ENCODE measurements around the gene RAB13. TPM values are rescaled to one million over a fixed set of nuclear protein-coding genes. Genes with fewer than 3 reads are reported as not detected.

Gene RAB13
- total RNA-seq, 4 donors from 2014 or later: 40.1 to 97.9 (median 64.1) TPM

DNA sequence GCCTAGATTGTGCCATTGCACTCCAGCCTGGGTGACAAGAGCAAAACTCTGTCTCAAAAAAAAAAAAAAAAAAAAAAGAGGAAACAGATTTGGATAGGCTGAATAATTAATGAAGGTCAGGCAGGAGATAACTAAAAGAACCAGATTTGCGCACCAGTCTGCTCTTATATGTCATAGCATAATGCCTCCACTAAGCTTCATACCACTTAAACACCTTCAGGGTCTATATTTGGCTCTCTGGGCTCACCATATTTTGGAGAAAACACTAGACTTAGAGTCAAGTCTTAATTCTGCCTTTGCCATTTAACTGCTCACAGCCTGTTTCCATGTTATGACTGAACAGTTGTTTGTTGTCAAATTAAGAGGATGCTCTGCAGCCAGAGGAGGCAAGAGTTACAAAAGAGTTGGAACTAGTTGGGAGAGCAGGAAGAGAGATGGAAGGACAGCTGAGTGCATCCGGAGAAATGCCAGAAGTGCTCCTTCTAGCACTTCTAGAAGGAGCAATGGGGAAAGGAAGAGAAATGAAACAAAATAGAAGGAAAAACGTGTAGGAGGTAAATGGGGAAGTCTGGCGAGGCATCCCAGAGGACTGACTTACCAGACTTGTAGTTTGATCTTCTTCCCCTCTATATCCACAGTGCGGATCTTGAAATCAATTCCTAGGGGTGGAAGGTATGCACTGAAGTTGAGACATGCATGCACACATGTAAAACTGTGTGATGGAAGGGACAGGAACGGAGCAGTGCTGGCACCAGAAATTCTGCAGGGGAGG lies 1.8 kb downstream of the RAB13 start:
- TF ChIP-seq, protein P1, sequence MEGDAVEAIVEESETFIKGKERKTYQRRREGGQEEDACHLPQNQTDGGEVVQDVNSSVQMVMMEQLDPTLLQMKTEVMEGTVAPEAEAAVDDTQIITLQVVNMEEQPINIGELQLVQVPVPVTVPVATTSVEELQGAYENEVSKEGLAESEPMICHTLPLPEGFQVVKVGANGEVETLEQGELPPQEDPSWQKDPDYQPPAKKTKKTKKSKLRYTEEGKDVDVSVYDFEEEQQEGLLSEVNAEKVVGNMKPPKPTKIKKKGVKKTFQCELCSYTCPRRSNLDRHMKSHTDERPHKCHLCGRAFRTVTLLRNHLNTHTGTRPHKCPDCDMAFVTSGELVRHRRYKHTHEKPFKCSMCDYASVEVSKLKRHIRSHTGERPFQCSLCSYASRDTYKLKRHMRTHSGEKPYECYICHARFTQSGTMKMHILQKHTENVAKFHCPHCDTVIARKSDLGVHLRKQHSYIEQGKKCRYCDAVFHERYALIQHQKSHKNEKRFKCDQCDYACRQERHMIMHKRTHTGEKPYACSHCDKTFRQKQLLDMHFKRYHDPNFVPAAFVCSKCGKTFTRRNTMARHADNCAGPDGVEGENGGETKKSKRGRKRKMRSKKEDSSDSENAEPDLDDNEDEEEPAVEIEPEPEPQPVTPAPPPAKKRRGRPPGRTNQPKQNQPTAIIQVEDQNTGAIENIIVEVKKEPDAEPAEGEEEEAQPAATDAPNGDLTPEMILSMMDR (IDR thresholded peaks at IDR 0.05; ENCODE audit: low read depth): no peak

DNA sequence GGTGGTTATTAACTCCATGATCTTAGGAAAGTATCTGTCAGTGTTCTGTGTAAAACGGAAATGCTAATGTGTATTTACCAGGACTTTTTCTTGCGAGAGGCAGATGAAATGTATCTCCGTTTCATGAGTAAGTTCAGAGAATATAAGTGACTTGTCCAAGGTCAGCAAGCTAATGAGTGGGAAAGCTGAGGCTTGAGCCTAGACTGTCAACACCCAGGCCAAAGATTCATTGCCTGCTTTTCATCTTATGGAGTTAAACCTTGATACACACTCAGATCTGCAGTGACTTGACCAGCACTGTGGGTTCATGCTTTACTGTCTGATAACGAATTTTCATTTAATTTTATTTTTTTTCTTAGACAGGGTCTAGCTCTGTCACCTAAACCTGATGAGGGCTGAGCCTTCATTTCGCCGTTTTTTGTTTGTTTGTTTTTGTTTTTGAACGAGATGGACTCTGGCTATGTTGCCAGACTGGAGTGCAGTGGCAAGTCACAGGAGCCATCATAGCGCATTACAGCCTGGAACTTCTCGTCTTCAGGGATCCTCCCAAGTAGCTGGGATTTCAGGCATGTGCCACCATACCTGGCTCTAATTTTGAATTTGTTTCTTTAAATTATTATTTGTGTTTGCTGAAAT lies 7.7 kb downstream of the RAB13 start:
- TF ChIP-seq, protein P1 (IDR thresholded peaks at IDR 0.05; ENCODE audit: low read depth): no peak

DNA sequence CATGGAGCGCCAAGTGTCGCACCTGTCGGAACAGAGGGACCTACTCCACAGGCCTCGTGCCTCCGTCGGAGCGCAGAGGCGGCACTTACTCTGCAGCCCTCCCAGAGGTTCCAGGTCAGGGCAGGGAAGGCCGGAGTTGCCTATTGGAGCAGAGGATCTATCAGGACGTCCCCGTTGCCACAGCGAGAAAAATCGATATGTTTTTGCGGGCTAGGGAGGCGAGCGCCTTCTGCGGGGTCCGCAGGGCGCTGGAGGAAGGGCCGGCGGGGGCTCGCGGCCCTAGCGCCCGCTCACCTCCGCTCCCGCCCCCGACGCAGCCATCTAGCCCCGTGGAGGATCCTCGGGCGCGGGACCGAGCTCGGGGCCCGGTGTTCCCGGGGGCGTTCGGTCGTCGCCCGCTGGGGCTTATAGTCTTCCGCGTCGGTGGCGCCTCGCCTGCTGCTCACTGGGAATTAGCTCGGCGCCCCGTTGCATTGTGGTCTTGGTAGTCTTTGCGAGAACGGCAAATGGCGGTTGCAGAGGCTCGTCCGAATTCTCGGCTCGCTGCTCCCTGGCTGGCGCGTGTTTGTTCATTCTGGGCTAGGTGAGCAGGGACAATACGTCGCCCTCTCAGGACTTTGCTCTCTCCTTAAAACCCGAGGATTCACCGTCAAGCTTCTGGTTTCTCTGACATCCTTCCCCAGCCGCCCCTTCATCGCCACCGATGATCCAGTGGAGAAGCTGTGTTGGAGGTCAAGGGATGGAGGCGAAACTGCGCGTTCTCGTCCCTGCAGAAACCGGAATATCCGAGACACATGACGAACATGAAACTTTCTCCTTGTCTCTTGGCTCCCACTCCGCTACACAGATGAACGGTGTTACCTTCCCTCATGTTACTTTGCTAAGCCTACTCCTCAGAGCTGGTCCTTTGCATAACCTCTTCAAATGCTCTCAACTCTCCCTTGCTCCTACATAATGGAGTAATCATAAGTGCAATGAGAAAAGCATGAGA lies 8.6 kb downstream of the RAB13 start, which contains the start of gene JTB:
Gene JTB, minus strand, starts transcription at position 425 of the 991 bp plus-strand sequence. Its CDS starts 422 bp downstream, at position 3.
- TF ChIP-seq, protein P1 (IDR thresholded peaks at IDR 0.05; ENCODE audit: low read depth): no peak

DNA sequence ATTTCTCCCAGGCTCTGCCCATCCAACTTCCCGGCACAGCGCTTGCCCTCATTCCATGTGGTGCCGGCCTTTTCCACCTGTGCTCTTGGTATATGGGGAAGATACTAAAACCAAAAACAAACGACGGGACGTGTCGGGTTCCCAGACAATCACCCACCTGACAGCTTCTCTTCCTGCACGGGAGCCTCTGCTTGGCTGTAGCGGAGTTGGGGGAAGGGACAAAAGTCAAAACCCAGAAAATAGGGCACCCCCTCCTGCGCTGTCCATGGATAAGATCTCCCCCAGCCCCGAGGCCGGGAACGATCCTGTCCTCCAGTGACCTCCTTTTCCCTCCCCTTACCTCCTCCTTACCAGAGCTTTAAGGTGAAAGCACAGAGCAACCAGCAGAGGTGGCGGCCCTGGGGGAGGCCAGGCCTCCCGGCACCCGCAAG lies 9.3 kb downstream of the RAB13 start:
- TF ChIP-seq, protein P1 (IDR thresholded peaks at IDR 0.05; ENCODE audit: low read depth): no peak

DNA sequence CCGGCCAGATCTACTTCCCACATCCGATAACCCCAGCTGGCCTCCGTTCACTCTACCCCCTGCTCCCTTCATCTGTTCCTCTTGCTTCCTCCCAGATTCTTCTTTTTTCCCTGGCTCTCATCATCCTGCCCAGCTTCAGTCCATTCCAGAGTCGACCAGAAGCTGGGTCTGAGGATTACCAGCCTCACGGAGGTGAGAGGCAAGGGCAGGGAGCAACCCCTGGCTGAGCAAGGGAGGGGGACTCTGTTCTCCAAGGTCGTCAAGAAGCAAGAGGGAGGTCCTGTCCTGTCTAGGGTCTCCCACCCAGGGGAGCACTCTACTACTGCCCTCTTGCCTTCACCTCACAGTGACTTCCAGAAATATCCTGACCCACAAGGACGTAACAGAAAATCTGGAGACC lies 12.6 kb downstream of the RAB13 start:
- TF ChIP-seq, protein P1 (IDR thresholded peaks at IDR 0.05; ENCODE audit: low read depth): no peak

DNA sequence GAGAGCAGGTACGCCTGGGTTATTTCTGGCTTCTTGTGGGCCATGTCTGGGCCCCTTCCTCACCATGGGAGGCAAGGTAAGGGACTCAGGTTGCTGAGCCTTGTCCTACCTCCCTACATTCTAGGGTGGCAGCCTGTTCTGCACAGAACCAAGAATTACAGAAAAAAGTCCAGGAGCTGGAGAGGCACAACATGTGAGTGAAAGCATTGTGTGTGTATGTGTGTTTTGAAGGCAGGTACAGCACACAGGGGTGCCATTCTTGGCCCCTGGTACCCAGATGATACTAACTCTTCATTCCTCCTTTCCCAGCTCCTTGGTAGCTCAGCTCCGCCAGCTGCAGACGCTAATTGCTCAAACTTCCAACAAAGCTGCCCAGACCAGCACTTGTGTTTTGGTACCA lies 13.1 kb downstream of the RAB13 start:
- TF ChIP-seq, protein P1 (IDR thresholded peaks at IDR 0.05; ENCODE audit: low read depth): no peak

Data from subcutaneous adipose tissue (tissue), 4 donors.